AG08396 (cell line): ENCODE measurements around the gene PSMB7.

Experiments used
- DNase-seq: peaks from one replicate; pipeline ENCODE4 v3.0.0; 2012; ENCODE audit warnings: low spot score, mixed read lengths

PSMB7 gene

DNA sequence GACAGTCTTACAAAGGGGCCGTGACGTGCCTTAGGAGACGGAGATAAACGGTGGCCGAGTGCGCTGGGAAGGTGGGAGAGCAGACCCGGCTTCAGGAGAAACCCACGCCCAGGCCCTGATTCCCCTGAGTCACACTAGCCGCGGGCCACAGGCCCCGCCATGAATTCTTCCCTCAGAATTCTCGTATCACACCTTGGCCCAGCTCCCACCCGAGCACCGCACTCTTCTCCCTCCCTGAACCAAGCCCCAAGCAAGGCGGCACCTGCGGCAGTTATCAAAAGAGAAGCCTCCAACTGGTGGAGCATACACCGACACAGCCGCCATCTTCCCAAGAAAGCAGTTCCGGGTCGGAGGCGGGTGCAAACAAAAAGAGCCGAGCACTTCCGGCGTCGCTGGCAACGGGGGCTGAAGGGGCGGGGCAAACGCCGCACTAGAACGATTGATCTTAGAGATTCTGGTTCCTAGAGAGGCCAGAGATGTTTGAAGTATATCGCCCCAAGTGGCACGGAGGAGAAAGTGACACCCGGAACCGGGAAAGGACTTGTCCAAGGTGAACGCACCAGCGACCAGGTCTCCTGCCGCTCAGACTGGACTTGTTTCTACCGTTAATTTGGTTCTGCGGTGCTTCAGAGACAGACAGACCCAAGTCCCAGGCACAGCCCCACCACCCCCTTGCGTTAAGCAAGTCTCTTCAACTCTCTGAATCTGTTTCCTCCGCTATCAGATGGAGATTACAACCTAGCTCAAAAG lies at the start of gene PSMB7:
Gene PSMB7, minus strand, starts transcription at position 341 of the 750 bp plus-strand sequence. Its CDS starts 17 bp downstream, at position 324.
- peak; percentile 92 for DNase-seq

DNA sequence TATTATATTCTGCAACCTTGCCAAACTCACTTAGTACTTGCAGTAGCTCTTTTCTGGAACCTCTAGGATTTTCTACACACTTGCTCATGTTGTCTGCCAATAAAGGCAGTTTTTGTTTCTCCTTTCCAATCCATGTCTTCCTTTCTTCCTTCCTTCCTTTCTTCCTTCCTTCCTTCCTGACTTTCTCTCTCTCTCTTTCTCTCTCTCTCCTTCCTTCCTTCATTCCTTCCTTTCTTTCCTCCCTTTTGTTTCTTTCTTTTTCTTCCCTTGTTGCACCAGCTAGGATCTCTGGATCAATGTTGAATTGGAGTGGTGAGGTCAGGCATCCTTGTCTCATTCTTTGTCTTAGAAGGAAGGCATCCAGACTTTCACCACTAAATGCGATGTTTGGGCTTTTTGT lies 47.5 kb upstream of the PSMB7 start:
- no peak for DNase-seq

GRCh38 chr9:124458441-124458840 lies 43.2 kb upstream of the PSMB7 start:
- DNase-seq: no peak

GRCh38 chr9:124457887-124458431 lies 42.7 kb upstream of the PSMB7 start:
- no peak for DNase-seq

GRCh38 chr9:124457079-124457886 lies 42.0 kb upstream of the PSMB7 start:
- DNase-seq: no peak

DNA sequence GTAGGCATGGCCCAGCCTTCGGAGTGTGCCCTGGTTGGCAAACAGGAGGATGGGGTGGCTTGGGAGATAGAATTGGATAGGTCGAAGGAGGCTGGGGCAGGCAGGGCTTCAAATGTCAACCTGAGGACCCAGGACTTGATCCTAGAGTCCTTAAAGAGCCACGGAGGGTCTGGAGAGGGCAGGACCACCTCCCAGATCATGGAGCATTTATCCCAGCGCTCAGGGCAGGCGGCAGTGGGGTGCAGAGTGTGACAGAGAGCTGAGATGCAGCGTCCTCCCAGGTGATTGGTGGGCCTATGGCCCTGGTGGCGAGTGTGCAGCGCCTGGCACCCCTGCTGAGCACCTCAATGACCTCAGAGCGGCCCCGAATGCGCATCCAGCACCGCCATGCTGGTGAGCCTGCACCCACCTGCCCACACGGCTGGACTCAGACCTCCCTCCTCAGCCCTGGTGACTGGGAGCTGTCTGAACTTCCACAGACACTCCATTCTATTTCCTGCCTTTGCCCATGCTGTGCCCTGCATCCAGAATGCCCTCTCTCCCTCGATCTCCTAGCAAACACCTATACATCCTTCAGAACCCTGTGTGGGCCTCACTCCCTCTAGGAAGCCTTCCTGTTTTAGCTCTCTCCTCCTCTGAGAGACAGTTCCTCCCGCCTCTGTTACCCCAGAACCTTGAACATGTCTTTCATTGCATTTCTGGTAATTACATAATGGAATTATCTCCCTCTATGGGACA lies 41.3 kb upstream of the PSMB7 start:
- DNase-seq: no peak

DNA sequence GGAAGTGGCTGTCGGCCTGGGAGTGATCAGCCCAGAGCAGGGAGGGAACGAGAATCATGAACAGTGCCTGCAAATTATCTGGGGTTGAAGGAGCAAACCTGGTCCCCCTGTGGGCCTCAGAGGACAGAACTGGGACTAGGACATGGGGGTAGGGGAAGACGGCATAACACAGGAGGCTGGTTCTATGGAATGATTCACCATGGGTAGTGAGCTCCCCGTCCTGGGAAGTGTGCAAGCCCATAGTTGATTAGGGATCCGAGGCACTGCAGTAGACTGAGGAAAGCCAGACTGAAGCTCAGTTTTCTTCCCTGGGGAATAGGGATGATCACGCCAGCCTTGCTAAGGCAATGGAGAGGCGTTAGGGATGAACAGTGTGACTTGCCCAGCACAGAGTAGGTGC lies 40.6 kb upstream of the PSMB7 start:
- no peak for DNase-seq

DNA sequence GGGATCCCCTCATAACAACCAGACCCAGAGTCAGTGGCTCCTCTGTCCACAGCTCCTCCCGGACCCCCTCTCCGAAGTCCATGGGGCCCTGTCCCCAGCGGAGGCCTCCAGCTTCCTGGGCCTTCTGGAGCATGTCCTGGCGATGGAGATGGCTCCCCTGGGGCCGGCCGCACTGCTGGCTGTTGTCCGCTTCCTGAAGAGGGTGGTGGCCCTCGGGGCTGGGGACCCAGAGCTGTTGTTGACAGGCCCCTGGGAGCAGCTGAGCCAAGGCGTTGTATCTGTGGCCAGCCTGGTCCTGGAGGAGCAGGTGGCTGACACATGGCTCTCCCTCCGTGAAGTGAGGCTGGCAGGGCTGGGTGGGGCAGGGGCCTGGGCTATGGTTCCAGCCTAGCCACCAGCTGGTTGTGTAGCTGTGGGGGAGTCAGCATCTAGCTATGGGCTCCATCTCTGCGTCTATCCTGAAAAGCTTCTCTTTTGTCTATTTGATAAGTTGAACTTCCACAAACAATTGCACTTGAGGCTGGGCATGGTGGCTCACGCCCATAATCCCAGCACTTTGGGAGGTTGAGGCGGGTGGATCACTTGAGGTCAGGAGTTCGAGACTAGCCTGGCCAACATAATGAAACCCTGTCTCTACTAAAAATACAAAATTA lies 39.7 kb upstream of the PSMB7 start:
- no peak for DNase-seq

- no peak for DNase-seq
Observed at GRCh38 chr9:124454296-124454695, 39.1 kb upstream of the PSMB7 start.

DNA sequence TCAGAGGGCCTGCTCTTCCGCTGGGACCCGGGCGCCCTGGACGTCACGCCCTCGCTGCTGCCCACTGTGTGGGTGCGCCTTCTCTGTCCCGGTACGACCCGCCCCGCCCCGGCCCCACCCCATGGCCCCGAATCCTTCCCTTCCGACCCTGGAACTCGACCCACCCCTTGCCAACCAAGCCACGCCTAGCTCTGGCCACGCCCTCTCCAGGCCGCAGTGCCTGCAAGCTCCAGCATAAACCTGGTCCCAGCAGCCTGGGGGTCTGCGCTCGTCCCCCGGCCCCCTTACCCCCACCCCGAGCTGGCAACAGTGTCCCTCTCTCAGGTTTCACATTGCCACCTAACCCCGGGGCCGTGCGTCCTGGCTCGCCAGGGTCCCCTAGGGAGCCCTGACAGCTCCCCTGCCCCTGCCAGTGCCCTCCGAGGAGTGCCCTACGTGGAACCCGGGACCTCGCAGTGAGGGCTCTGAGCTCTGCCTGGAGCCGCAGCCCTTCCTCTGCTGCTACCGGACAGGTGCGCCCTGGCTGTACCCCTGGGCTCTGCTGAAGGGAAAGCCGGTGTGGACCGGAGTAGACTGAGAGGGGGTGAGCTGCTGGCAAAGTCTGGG lies 38.4 kb upstream of the PSMB7 start:
- DNase-seq: no peak

GRCh38 chr9:124452841-124453585 lies 37.8 kb upstream of the PSMB7 start:
- no peak for DNase-seq

DNA sequence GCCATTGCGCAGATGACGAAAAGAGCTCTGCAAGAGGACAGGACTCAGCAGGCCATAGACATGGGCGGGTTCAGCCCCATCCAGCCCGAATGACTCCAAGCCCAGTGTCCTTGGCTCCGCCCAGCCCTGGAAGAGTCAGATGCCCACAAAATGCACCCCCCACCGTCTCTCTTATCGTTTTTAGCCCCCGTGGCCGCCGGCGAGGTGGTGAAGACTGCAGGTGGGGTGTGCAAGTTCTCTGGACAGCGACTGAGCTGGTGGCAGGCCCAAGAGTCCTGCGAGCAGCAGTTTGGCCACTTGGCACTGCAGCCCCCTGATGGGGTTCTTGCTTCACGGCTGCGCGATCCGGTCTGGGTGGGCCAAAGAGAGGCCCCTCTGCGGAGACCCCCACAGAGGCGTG lies 37.1 kb upstream of the PSMB7 start:
- no peak for DNase-seq

GRCh38 chr9:124450931-124451661 lies 35.9 kb upstream of the PSMB7 start:
- DNase-seq: no peak

- DNase-seq: peak; percentile 65
Observed at GRCh38 chr9:124450241-124450924, 35.1 kb upstream of the PSMB7 start, which contains the start of gene ADGRD2. ADGRD2 (plus strand) TSS chr9:124450451; CDS start chr9:124451667, 1,216 bp downstream.

DNA sequence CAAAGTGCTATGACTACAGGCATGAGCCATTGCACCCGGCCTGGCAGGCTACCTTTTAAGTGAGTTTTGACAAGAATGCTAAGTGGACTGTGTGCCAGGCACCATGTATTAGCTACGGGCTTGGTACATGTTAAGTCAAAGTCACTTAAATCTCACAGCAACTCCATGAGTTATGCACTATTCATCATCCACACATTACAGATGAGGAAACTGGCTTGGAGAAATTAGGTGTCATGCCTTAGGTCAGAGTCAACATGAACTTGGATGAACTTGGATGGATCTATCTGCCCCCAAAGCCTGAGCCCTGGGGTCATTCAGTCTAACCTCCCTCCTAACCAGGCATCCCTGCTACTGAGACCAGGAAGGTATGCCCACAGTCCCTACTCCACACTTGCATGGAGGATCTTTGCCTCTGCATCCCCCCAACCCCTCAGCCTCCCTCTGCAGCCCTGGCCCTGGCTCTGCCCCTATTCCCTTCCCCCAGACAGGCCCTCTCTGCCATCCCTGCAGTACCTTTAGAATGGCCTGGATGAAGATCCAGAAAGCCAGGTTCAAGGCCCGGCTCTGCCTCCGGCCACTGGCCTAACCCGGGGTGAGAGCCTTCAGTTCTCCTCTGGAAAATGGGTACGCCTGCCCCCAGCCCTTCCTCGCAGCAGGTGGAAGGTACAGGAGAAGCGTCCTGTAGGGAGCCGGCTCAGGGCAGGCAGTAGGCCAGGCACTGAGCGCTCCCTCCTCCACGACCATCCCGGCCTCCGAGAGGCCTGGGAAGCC lies 34.3 kb upstream of the PSMB7 start:
- no peak for DNase-seq

DNA sequence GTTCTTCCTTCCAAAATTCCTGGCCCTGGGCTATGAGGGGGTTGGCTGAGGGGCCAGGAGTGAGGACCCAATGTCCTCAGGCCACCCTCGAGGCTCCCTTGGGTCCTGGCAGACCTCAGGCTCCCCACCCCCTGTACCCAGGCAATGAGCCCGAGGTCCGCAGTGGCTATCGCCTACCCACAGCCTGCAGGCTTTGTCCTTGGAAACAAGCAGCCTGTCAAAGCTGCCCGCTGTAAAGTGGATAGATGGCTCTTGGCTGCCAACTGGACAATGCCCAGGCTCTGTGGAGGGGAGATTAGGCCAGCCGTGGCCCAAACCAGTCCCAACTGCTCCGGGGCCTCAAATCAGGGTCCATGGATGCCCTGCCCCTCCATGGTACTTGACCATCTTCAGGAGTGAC lies 32.8 kb upstream of the PSMB7 start:
- DNase-seq: no peak

DNA sequence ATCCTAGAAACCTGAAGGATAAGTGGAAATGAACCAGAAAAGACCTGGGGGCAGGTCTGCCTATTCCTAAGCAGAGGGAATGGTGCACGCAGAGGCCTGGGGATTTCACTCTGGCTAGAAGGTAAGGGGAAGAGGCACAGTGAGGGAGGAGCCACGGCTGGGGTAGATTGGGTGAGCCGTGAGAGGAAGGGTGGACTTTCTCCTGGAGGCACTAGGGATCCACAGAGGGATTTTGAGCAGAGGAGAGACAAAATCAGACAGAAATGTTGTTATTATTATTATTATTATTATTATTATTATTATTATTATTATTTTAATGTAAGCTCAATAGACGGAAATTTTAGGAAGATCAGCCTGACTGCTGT lies 32.0 kb upstream of the PSMB7 start:
- DNase-seq: no peak

DNA sequence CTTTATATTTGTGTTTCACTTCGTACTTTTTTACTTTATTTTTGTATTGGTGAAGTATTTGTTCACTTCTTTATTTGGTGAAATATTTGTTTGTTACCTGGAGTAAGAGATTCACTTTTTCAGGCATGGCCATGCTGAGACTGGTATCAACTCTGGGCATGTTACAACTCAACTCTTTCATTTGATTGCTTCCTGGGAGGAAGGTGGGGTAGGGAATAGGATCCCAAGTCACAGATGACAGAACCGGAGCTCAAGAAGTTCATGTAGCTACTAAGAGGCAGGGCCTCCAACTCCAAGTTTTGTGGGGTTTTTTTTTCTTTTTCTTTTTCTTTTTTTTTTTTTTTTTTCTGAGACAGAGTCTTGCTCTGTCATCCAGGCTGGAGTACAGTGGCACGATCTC lies 28.9 kb upstream of the PSMB7 start:
- no peak for DNase-seq

GRCh38 chr9:124443625-124444024 lies 28.4 kb upstream of the PSMB7 start:
- DNase-seq: no peak
